Measurements from ENCODE around the gene CASQ2. TPM values are rescaled to one million over a fixed set of nuclear protein-coding genes. Genes with fewer than 3 reads are reported as not detected.

The CASQ2 gene
- total RNA-seq, 4 donors from 2014 or later = 1.1 to 3.9 (median 1.5) TPM

- Histone ChIP-seq H3K9me3 (no peaks in the 10 kb centered on the region), H3K36me3 (no peaks in the 10 kb centered on the region), H3K27me3 (no peaks in the 10 kb centered on the region), H3K27ac (no peak overlapping the region), H3K4me1 (peaks cover 34 to 35% of the 10 kb centered on the region in 2 donors), H3K4me3 (replicated peaks in 1 of 3) (no peak overlapping the region)
- intact Hi-C loops (cut with DNase I) = no loop called here
- DNase-seq = no peak
- no peak for TF ChIP-seq POLR2A (IDR thresholded peaks at IDR 0.05)
- TF ChIP-seq, protein P1, sequence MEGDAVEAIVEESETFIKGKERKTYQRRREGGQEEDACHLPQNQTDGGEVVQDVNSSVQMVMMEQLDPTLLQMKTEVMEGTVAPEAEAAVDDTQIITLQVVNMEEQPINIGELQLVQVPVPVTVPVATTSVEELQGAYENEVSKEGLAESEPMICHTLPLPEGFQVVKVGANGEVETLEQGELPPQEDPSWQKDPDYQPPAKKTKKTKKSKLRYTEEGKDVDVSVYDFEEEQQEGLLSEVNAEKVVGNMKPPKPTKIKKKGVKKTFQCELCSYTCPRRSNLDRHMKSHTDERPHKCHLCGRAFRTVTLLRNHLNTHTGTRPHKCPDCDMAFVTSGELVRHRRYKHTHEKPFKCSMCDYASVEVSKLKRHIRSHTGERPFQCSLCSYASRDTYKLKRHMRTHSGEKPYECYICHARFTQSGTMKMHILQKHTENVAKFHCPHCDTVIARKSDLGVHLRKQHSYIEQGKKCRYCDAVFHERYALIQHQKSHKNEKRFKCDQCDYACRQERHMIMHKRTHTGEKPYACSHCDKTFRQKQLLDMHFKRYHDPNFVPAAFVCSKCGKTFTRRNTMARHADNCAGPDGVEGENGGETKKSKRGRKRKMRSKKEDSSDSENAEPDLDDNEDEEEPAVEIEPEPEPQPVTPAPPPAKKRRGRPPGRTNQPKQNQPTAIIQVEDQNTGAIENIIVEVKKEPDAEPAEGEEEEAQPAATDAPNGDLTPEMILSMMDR (IDR thresholded peaks at IDR 0.05) = no peak
- whole genome bisulfite sequencing, 2 donors = 97% methylated on average over 7 of the region's 7 CpGs
Observed at GRCh38 chr1:115719285-115719684, 49.2 kb downstream of the CASQ2 start.

- no peak for TF ChIP-seq POLR2A (IDR thresholded peaks at IDR 0.05)
- TF ChIP-seq, protein P1 (IDR thresholded peaks at IDR 0.05) = no peak
- no peaks in the 10 kb centered on the region for H3K9me3 ChIP-seq
- no peak overlapping the region for H3K4me3 ChIP-seq (replicated peaks in 1 of 3)
- peaks cover 38% of the 10 kb centered on the region in 2 donors for H3K4me1 ChIP-seq
- intact Hi-C loops (cut with DNase I) = no loop called here
- peak overlapping the region in 1 of 3 donors; percentile 83 for H3K27ac ChIP-seq
- H3K36me3 ChIP-seq = no peaks in the 10 kb centered on the region
- WGBS, 2 donors = 83 to 87% methylated on average over 5 of the region's 5 CpGs
- no peaks in the 10 kb centered on the region for H3K27me3 ChIP-seq
- no peak for DNase-seq
Observed at GRCh38 chr1:115718011-115718754, 50.3 kb downstream of the CASQ2 start.

DNA sequence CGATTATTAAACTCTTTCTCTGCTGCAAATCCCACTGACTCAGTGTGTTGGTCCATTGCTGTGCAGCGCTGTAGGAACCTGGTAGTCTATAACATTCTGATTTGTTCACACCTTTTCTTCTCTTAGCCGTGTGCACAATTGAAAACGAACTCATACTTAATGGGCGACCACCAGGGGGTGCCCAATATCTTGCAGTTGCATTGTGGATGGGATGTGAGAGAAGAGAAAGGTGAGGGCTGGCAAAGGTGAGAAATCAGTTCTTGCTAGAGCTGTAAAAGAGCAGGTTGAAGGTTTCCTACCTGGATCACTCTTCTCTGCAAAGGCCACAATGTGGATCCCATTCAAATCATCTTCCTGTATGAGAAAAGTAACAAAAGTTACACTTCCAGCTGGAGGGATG, 51.0 kb downstream of the CASQ2 start:
- H3K4me1 ChIP-seq = peaks cover 38% of the 10 kb centered on the region in 2 donors
- H3K4me3 ChIP-seq (replicated peaks in 1 of 3) = no peak overlapping the region
- DNase-seq = peak; percentile 74
- no peak for TF ChIP-seq POLR2A (IDR thresholded peaks at IDR 0.05)
- TF ChIP-seq, protein P1 (IDR thresholded peaks at IDR 0.05) = peak in 5 of 6 experiments; percentile 15 to 73 (median 66)
- 63 to 69% methylated on average over 5 of the region's 5 CpGs for WGBS, 2 donors
- peak overlapping the region in 2 of 3 donors; percentile 61 to 83 for H3K27ac ChIP-seq
- no peaks in the 10 kb centered on the region for H3K27me3 ChIP-seq
- no peaks in the 10 kb centered on the region for H3K36me3 ChIP-seq
- intact Hi-C loops (cut with DNase I) = no loop called here
- no peaks in the 10 kb centered on the region for H3K9me3 ChIP-seq

- peak overlapping the region; percentile 61 to 73 (median 64) for H3K27ac ChIP-seq
- WGBS, 2 donors = 17% methylated on average over 1 of the region's 1 CpG
- no peaks in the 10 kb centered on the region for H3K36me3 ChIP-seq
- TF ChIP-seq, protein P1 (IDR thresholded peaks at IDR 0.05) = no peak
- TF ChIP-seq POLR2A (IDR thresholded peaks at IDR 0.05) = no peak
- H3K4me1 ChIP-seq = peaks cover 38 to 42% of the 10 kb centered on the region in 2 donors
- no peaks in the 10 kb centered on the region for H3K9me3 ChIP-seq
- no peaks in the 10 kb centered on the region for H3K27me3 ChIP-seq
- intact Hi-C loops (cut with DNase I) = no loop called here
- peak; percentile 69 to 70 for DNase-seq
- no peak overlapping the region for H3K4me3 ChIP-seq (replicated peaks in 1 of 3)
Observed at GRCh38 chr1:115714572-115715141, 53.9 kb downstream of the CASQ2 start.

DNA sequence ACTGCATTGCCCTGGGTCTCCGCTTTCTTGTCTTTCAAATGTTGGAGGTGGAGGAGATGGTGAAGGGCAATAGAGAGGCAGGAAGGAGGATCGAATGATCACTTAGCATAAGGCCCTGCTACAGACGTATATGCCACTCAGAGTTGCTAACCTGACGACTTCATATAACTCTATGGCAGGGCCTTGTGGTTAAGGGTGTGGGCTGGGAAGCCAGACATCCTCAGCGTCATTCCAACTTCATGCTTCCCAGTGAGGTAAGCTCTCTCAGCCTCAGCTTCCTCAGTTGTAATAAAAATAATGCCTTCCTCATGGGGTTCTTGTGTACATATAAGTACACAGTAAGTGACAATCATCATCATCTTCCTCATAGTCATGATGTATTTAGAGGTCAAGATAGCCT, 54.6 kb downstream of the CASQ2 start:
- intact Hi-C loops (cut with DNase I) = no loop called here
- TF ChIP-seq, protein P1 (IDR thresholded peaks at IDR 0.05) = no peak
- no peak for TF ChIP-seq POLR2A (IDR thresholded peaks at IDR 0.05)
- Histone ChIP-seq H3K4me3 (replicated peaks in 1 of 3) (no peak overlapping the region), H3K36me3 (no peaks in the 10 kb centered on the region), H3K27ac (peak overlapping the region in 1 of 3 donors; percentile 73), H3K4me1 (peaks cover 38 to 42% of the 10 kb centered on the region in 2 donors), H3K27me3 (no peaks in the 10 kb centered on the region), H3K9me3 (no peaks in the 10 kb centered on the region)
- no peak for DNase-seq
- 85 to 91% methylated on average over 5 of the region's 5 CpGs for WGBS, 2 donors
